Ishikawa (cell line): ENCODE measurements around the gene CALCR.

Experiments used
- CEBPB ChIP-seq: IDR thresholded peaks from 2 replicates; pipeline ENCODE4 v1.6.1; 2012
- FOXM1 ChIP-seq: IDR thresholded peaks from 2 replicates; pipeline ENCODE4 v1.6.1; 2012; ENCODE audit warnings: low read depth, borderline replicate concordance
- MAX ChIP-seq: IDR thresholded peaks from 2 replicates; pipeline ENCODE4 v1.6.1; 2012
- NFIC ChIP-seq: IDR thresholded peaks from 2 replicates; pipeline ENCODE4 v1.6.1; 2012
- REST ChIP-seq: IDR thresholded peaks from 2 replicates; pipeline ENCODE4 v1.6.1; 2012; ENCODE audit warnings: low read depth, mild to moderate bottlenecking
- TAF1 ChIP-seq: IDR thresholded peaks from 2 replicates; pipeline ENCODE4 v1.6.1; 2012; ENCODE audit warnings: low read depth, mild to moderate bottlenecking
- TCF12 ChIP-seq: IDR thresholded peaks from 2 replicates; pipeline ENCODE4 v1.6.1; 2012; ENCODE audit warnings: low read depth
- USF1 ChIP-seq: IDR thresholded peaks from 2 replicates; pipeline ENCODE4 v1.6.1; 2012

GRCh38 chr7:93515144-93515543, 59.4 kb downstream of the CALCR start:
- TF ChIP-seq TAF1 (no peak), USF1 (no peak), MAX (no peak), FOXM1 (no peak), CEBPB (no peak), TCF12 (no peak), NFIC (no peak), REST (no peak)
